T-helper 17 cell (primary cell): Measurements from ENCODE around the gene TRAF2. TPM values are rescaled to one million over a fixed set of nuclear protein-coding genes. Genes with fewer than 3 reads are reported as not detected.
A peak's percentile ranks its signal among the peaks of the same experiment; 100 is the strongest.
"Not testable (repeated sequence)": the region's sequence is repeated elsewhere in the genome, so short reads cannot be mapped to it uniquely, and the experiment has no call there.

Source experiments
- ATAC-seq: fragments of 150-1000 bp; cut with Tn5 transposase; 2 replicates; pipeline ENCODE4 v1.10.0; 2021; ENCODE audit warnings: mild to moderate bottlenecking, moderate library complexity
- DNase-seq, 3 donors: peaks; one replicate each; pipeline versions ENCODE4 v3.0.0 to v3.0.0-alpha.2; 2020 to 2021
- H3K9me3 ChIP-seq: one replicate; pipeline ENCODE4 v1.7.0; 2013; ENCODE audit warnings: low read length, mild to moderate bottlenecking; ENCODE audit not compliant: control insufficient read depth, poor library complexity, severe bottlenecking
- H3K27ac Mint-ChIP-seq: one replicate; pipeline ENCODE4 v1.8.0; 2022; ENCODE audit warnings: mild to moderate bottlenecking, moderate library complexity, mixed read lengths
- H3K27me3 Mint-ChIP-seq: one replicate; pipeline ENCODE4 v1.8.0; 2022; ENCODE audit warnings: mixed read lengths
- H3K36me3 Mint-ChIP-seq: one replicate; pipeline ENCODE4 v1.8.0; 2022; ENCODE audit warnings: low read depth, mixed read lengths
- H3K4me1 Mint-ChIP-seq: one replicate; pipeline ENCODE4 v1.8.0; 2022; ENCODE audit warnings: mild to moderate bottlenecking, mixed read lengths
- H3K4me3 Mint-ChIP-seq: one replicate; pipeline ENCODE4 v1.8.0; 2022; ENCODE audit warnings: mild to moderate bottlenecking, moderate library complexity, mixed read lengths
- total RNA-seq, 4 donors: library from RNA in 2 of 4; stranded (reverse) in 2 of 4; gene quantifications; one replicate each; pipeline ENCODE4 v1.2.3 and lab custom pipeline; 2022 to 2026

TRAF2 gene
- total RNA-seq, 2 donors from 2014 or later: 20.8 to 21.4 TPM

DNA sequence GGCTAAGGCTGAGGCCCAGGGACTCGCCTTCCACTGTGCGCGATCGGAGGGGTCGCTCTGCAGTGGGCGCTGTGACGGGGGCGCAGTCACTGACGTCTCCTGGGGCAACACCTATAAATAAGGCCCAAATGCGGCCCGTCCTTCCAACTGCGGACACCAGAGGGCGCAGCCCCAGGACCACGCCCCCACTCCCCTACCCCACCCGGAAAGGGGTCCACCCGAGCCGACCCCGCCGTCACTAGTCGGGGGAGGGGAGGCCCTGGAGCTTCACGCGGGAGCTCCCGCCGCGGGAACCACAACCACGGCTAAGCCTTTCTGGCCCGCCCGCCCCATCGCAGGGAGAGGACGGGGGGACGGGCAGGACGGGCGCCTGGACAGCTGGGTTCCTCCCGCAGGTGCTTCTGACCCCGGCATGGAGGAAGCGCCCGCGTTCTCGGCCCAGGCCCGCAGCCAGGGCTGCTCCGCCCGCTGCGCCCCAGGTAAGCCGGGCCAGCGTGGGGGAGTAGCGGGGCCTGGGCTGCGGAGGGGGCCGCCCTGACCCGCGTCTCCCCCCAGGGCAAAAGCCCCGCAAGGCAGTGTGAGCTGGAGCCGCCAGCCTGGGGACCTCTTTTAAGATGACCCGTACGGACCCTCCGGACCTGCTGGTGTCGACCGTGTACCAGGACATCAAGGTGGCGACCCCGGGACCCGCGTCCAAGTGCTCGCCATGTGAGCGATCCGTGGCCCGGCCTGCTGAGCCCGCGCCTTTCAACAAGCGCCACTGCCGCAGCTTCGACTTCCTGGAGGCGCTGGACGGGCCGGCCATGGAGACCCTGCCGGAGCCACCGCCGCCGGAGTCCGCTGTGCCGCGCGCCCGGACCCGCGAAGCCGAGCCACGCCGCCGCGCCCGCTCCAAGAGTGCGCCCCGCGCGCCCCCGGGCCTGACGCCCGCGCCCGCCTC lies 42.2 kb upstream of the TRAF2 start:
- not testable (repeated sequence) for H3K36me3 Mint-ChIP-seq, H3K27ac Mint-ChIP-seq, H3K9me3 ChIP-seq
- ATAC-seq (peak; percentile 20), DNase-seq (peak; percentile 33 to 59 (median 44))
- Mint-ChIP-seq H3K4me1 (peaks cover 20% of the 10 kb centered on the region), H3K27me3 (peaks cover 12% of the 10 kb centered on the region), H3K4me3 (peak overlapping the region; percentile 49)

- peaks cover 23% of the 10 kb centered on the region for H3K4me1 Mint-ChIP-seq
- H3K9me3 ChIP-seq: no peaks in the 10 kb centered on the region
- no peak overlapping the region for H3K27ac Mint-ChIP-seq
- H3K36me3 Mint-ChIP-seq: peaks cover 5% of the 10 kb centered on the region
- H3K4me3 Mint-ChIP-seq: peak overlapping the region; percentile 55
- peaks cover 12% of the 10 kb centered on the region for H3K27me3 Mint-ChIP-seq
- DNase-seq: no peak
- no peak for ATAC-seq
Measured at GRCh38 chr9:136844761-136845464, 41.4 kb upstream of the TRAF2 start.

DNA sequence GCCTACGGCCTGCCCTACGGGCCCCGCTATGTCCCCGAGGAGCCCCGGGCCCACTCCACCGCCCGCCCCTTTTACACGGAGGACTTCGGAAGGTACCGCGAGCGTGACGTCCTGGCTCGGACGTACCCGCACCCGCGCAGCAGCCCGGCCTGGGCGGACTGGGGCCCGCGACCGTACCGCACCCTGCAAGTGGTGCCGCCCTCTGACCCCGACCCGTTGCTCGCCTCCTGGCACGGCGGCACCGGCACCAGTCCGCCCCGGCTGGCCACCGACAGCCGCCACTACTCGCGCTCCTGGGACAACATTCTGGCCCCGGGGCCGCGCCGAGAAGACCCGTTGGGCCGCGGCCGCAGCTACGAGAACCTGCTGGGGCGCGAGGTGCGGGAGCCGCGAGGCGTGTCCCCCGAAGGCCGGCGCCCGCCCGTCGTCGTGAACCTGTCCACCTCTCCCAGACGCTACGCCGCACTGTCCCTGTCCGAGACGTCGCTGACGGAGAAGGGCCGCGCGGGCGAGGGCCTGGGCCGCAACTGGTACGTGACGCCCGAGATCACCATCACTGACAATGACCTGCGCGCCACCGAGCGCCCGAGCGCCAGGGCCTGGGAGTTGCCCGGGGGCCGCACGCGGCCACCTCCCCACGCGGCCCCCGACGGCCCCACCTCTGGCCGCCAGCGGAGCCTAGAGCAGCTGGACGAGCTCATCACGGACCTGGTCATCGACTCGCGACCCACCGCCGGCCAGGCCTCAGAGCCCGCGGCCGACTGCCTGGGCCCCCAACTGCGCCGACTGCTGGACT lies 40.7 kb upstream of the TRAF2 start:
- H3K27me3 Mint-ChIP-seq: peaks cover 12% of the 10 kb centered on the region
- peaks cover 2% of the 10 kb centered on the region for H3K36me3 Mint-ChIP-seq
- DNase-seq (no peak), ATAC-seq (no peak)
- H3K27ac Mint-ChIP-seq: no peak overlapping the region
- peaks cover 23% of the 10 kb centered on the region for H3K4me1 Mint-ChIP-seq
- H3K4me3 Mint-ChIP-seq: peak overlapping the region; percentile 55
- H3K9me3 ChIP-seq: no peaks in the 10 kb centered on the region

DNA sequence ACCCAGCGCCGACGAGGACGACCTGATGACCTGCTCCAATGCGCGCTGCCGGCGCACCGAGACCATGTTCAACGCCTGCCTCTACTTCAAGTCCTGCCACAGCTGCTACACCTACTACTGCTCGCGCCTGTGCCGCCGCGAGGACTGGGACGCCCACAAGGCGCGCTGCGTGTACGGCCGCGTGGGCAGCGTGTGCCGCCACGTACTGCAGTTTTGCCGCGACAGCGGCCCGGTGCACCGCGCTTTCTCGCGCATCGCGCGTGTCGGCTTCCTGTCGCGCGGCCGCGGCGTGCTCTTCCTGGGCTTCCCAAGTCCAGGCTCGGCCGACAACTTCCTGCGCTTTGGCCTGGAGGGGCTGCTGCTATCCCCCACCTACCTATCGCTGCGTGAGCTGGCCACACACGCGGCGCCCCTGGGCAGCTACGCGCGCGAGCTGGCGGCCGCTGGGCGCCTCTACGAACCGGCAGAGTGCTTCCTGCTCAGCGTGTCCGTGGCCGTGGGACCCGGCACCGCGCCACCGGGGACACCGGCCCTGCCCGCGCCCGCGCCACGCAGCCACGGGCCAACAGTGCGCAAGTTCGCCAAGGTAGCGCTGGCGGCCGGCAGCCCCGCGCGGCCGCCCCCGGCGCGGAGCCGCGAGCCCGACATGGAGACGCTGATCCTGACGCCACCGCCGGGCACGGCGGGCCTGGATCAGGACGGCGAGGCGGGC lies 39.8 kb upstream of the TRAF2 start:
- DNase-seq: no peak
- Mint-ChIP-seq H3K27me3 (peaks cover 12% of the 10 kb centered on the region), H3K27ac (peak overlapping the region; percentile 75), H3K4me1 (peaks cover 23% of the 10 kb centered on the region), H3K36me3 (peaks cover 2% of the 10 kb centered on the region), H3K4me3 (peak overlapping the region; percentile 92)
- no peak for ATAC-seq
- H3K9me3 ChIP-seq: no peaks in the 10 kb centered on the region

- no peak for DNase-seq
- H3K4me1 Mint-ChIP-seq: peaks cover 22% of the 10 kb centered on the region
- peaks cover 12% of the 10 kb centered on the region for H3K27me3 Mint-ChIP-seq
- H3K36me3 Mint-ChIP-seq: peaks cover 2% of the 10 kb centered on the region
- peak overlapping the region; percentile 75 for H3K27ac Mint-ChIP-seq
- H3K9me3 ChIP-seq: no peaks in the 10 kb centered on the region
- peak overlapping the region; percentile 92 for H3K4me3 Mint-ChIP-seq
- no peak for ATAC-seq
Measured at GRCh38 chr9:136847088-136847825, 39.1 kb upstream of the TRAF2 start.

DNA sequence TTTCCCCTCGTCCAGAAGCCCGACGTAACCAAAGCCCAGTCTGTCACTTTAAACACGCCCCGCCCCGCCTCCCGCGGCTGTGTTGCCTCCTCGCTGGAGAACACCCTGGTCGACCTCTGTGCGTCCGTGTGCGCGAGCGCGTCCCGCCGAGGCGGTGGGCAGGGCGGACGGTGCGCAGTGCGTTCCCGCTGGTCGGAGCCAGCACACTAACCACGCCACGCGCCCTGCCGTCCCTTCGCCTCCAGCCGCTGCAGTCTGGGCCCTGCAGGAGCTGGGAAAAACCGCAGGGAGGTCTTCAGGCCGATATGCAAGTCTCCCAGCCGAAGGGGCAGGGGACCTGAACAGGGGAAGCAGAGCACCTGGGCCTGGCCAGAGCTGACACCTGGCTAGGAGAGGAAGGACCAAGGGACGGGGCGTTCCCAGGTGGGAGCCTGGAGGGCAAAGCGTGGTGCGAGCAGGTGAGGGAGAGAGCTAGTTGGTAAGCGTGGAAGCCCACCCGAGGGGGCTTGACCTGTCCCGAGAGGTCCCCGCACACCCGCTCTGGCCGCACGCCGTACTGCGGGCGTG lies 38.4 kb upstream of the TRAF2 start:
- no peaks in the 10 kb centered on the region for H3K9me3 ChIP-seq
- peaks cover 20% of the 10 kb centered on the region for H3K4me1 Mint-ChIP-seq
- H3K27ac Mint-ChIP-seq: peak overlapping the region; percentile 75
- ATAC-seq: no peak
- DNase-seq: peak; percentile 49 to 54 (median 50)
- peaks cover 2% of the 10 kb centered on the region for H3K36me3 Mint-ChIP-seq
- peak overlapping the region; percentile 92 for H3K4me3 Mint-ChIP-seq
- peaks cover 12% of the 10 kb centered on the region for H3K27me3 Mint-ChIP-seq

GRCh38 chr9:136848393-136849037 lies 37.8 kb upstream of the TRAF2 start:
- ATAC-seq (peak; percentile 2), DNase-seq (no peak)
- Mint-ChIP-seq H3K4me1 (peaks cover 20% of the 10 kb centered on the region), H3K27ac (peak overlapping the region; percentile 77), H3K36me3 (peaks cover 2% of the 10 kb centered on the region), H3K4me3 (peak overlapping the region; percentile 92), H3K27me3 (peaks cover 12% of the 10 kb centered on the region)
- H3K9me3 ChIP-seq: no peaks in the 10 kb centered on the region

- DNase-seq: peak; percentile 91 to 95 (median 93)
- peak within 1 kb of the TSS; percentile 92 for H3K4me3 Mint-ChIP-seq
- ATAC-seq: peak; percentile 95
- peaks cover 2% of the 10 kb centered on the region for H3K36me3 Mint-ChIP-seq
- H3K4me1 Mint-ChIP-seq: peaks cover 20% of the 10 kb centered on the region
- peak within 1 kb of the TSS; percentile 77 for H3K27ac Mint-ChIP-seq
- H3K27me3 Mint-ChIP-seq: peaks cover 12% of the 10 kb centered on the region
- H3K9me3 ChIP-seq: no peaks in the 10 kb centered on the region
Measured at GRCh38 chr9:136849038-136849959, 37.0 kb upstream of the TRAF2 start, which contains the start of gene PHPT1. Gene PHPT1 (plus strand): TSS chr9:136849409. CDS start chr9:136849431, 22 bp downstream.

DNA sequence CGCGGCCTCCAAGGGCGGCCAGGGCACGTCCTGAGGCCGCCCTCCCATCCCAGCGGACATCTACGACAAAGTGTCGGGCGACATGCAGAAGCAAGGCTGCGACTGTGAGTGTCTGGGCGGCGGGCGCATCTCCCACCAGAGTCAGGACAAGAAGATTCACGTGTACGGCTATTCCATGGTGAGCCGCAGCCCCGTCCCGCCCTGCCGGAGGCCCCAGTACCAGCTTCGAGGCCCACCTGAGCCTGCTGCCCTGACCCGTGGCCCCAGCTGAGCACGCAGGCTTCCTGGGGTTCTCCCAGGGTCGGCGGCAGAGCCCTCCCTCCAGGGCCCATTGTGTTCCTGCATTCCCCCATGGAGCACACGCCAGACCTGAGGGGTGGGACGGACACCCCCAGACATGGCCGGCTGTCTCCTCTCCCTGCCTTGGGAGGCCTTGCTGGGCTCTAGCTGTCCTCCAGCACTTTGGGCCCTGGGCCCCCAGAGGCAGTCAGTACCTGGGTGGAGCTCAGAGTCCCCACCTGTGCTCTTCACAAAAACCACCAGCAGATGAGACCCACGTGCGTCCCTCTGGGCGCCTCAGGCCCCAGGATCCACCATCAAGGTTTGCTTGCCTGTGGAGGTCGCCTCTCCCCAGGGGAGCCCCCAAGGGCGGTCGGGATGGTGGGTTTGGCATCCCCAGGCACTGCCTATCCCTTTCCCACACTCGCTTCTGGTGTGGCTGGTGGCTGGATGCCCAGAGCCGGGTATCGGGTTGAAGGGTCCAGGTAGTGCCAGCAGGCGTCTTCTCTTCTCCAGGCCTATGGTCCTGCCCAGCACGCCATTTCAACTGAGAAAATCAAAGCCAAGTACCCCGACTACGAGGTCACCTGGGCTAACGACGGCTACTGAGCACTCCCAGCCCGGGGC lies 36.1 kb upstream of the TRAF2 start:
- H3K4me3 Mint-ChIP-seq: peak overlapping the region; percentile 92
- no peaks in the 10 kb centered on the region for H3K9me3 ChIP-seq
- peaks cover 20% of the 10 kb centered on the region for H3K4me1 Mint-ChIP-seq
- DNase-seq (no peak), ATAC-seq (no peak)
- no peak overlapping the region for H3K27ac Mint-ChIP-seq
- peaks cover 12% of the 10 kb centered on the region for H3K27me3 Mint-ChIP-seq
- H3K36me3 Mint-ChIP-seq: peaks cover 2% of the 10 kb centered on the region
